Loucy (cell line): ENCODE data around the gene OLA1.
"Not testable (repeated sequence)": the region's sequence is repeated elsewhere in the genome, so short reads cannot be mapped to it uniquely, and the experiment has no call there.

Experiments used
- H2AFZ ChIP-seq: fragments of 200-600 bp; sonication (generic); 2 replicates; pipeline ENCODE4 v1.6.0; 2016; ENCODE audit warnings: antibody characterized with exemption, mild to moderate bottlenecking, low read length, moderate library complexity
- H3F3A ChIP-seq: fragments of 200-600 bp; 2 replicates; pipeline ENCODE4 v1.6.0; 2016; ENCODE audit warnings: antibody characterized with exemption, low read depth, mild to moderate bottlenecking
- H3K27me3 ChIP-seq: fragments of 200-600 bp; sonication (generic); 2 replicates; pipeline ENCODE4 v1.6.1; 2014; ENCODE audit warnings: low read length, mild to moderate bottlenecking; ENCODE audit not compliant: insufficient read depth, poor library complexity, severe bottlenecking
- H3K36me3 ChIP-seq: fragments of 200-600 bp; sonication (generic); 2 replicates; pipeline ENCODE4 v1.6.1; 2016; ENCODE audit warnings: low read length; ENCODE audit not compliant: insufficient read depth
- H3K4me1 ChIP-seq: fragments of 200-600 bp; sonication (generic); 2 replicates; pipeline ENCODE4 v1.5.1; 2014; ENCODE audit warnings: low read length, mild to moderate bottlenecking; ENCODE audit not compliant: insufficient read depth, poor library complexity, severe bottlenecking
- H3K4me2 ChIP-seq: fragments of 200-600 bp; sonication (generic); 2 replicates; pipeline ENCODE4 v1.6.0; 2014; ENCODE audit warnings: antibody characterized with exemption, low read length, low read depth, mild to moderate bottlenecking; ENCODE audit not compliant: poor library complexity, severe bottlenecking
- H3K4me3 ChIP-seq: fragments of 200-600 bp; sonication (generic); 2 replicates; pipeline ENCODE4 v1.5.1; 2014; ENCODE audit warnings: low read length, mild to moderate bottlenecking, mixed read lengths; ENCODE audit not compliant: poor library complexity, severe bottlenecking
- H3K79me2 ChIP-seq: fragments of 200-600 bp; sonication (generic); 2 replicates; pipeline ENCODE4 v1.6.1; 2014; ENCODE audit warnings: low read length; ENCODE audit not compliant: insufficient read depth
- H3K9ac ChIP-seq: fragments of 200-600 bp; sonication (generic); 2 replicates; pipeline ENCODE4 v1.6.0; 2014; ENCODE audit warnings: mild to moderate bottlenecking, low read depth, low read length, moderate library complexity; ENCODE audit not compliant: poor library complexity, severe bottlenecking
- H3K9me2 ChIP-seq: fragments of 200-600 bp; sonication (generic); replicated peaks from 2 replicates; pipeline ENCODE4 v1.6.1; 2016; ENCODE audit warnings: low read depth, low read length, mixed read lengths
- H3K9me3 ChIP-seq: fragments of 200-600 bp; sonication (generic); 2 replicates; pipeline ENCODE4 v1.6.1; 2014; ENCODE audit warnings: mild to moderate bottlenecking, antibody characterized with exemption, low read length, low read depth; ENCODE audit not compliant: insufficient read depth
- H4K20me1 ChIP-seq: fragments of 200-600 bp; sonication (generic); 2 replicates; pipeline ENCODE4 v1.6.0; 2014; ENCODE audit warnings: antibody characterized with exemption, low read length, mild to moderate bottlenecking; ENCODE audit not compliant: insufficient read depth, poor library complexity, severe bottlenecking
- CTCF ChIP-seq: fragments of 200-600 bp; sonication (generic); conservative IDR thresholded peaks from 2 replicates; pipeline ENCODE4 v1.5.1; 2014; ENCODE audit warnings: mild to moderate bottlenecking, antibody characterized with exemption, low read length
- EZH2phosphoT487 ChIP-seq: fragments of 200-600 bp; IDR thresholded peaks from 2 replicates; pipeline ENCODE4 v1.6.1; 2018; ENCODE audit warnings: antibody characterized with exemption, mild to moderate bottlenecking, moderate library complexity, borderline replicate concordance

The OLA1 gene

GRCh38 chr2:174246944-174247381 lies 1.4 kb downstream of the OLA1 start:
- Histone ChIP-seq H4K20me1 (peaks cover 52% of the 10 kb centered on the region), H3F3A (no peaks in the 10 kb centered on the region), H3K4me3 (peak overlapping the region; percentile 95), H3K9me3 (no peaks in the 10 kb centered on the region), H3K9ac (peak overlapping the region; percentile 95), H3K36me3 (peaks cover 2% of the 10 kb centered on the region; the same call in 1 of the 2 replicates), H3K79me2 (peaks cover 61% of the 10 kb centered on the region), H3K4me2 (peak overlapping the region; percentile 92), H3K9me2 (no peaks in the 10 kb centered on the region), H3K4me1 (peaks cover 29% of the 10 kb centered on the region), H3K27me3 (no peaks in the 10 kb centered on the region), H2AFZ (no peak overlapping the region)
- TF ChIP-seq CTCF: no peak

GRCh38 chr2:174245628-174246027 lies 2.7 kb downstream of the OLA1 start:
- H3K36me3 ChIP-seq, H2AFZ ChIP-seq, H3K9me2 ChIP-seq, H3F3A ChIP-seq, H3K9me3 ChIP-seq, H3K27me3 ChIP-seq: not testable (repeated sequence)
- peak overlapping the region; percentile 35 for H3K4me3 ChIP-seq
- peaks cover 30% of the 10 kb centered on the region for H3K4me1 ChIP-seq
- peaks cover 59% of the 10 kb centered on the region for H4K20me1 ChIP-seq
- peaks cover 74% of the 10 kb centered on the region for H3K79me2 ChIP-seq
- H3K9ac ChIP-seq: peak overlapping the region; percentile 95
- H3K4me2 ChIP-seq: peak overlapping the region; percentile 92

- Histone ChIP-seq H4K20me1 (peaks cover 63% of the 10 kb centered on the region), H3K9me2 (no peaks in the 10 kb centered on the region), H3F3A (no peaks in the 10 kb centered on the region), H3K36me3 (peaks cover 3% of the 10 kb centered on the region; the same call in 1 of the 2 replicates), H3K4me2 (peak overlapping the region; percentile 92), H3K9me3 (no peaks in the 10 kb centered on the region), H3K79me2 (peaks cover 80% of the 10 kb centered on the region), H3K9ac (peak overlapping the region; percentile 95), H3K4me3 (peak overlapping the region; percentile 35), H3K27me3 (no peaks in the 10 kb centered on the region), H3K4me1 (peaks cover 33% of the 10 kb centered on the region), H2AFZ (no peak overlapping the region)
- TF ChIP-seq EZH2phosphoT487 (no peak), CTCF (no peak)
These were observed 3.3 kb downstream of the OLA1 start for GRCh38 chr2:174245065-174245464.

- H3K9ac ChIP-seq: peak overlapping the region; percentile 34
- H3K79me2 ChIP-seq: peaks cover 92% of the 10 kb centered on the region
- no peaks in the 10 kb centered on the region for H3K27me3 ChIP-seq
- no peaks in the 10 kb centered on the region for H3K9me3 ChIP-seq
- H3K36me3 ChIP-seq: peaks cover 3% of the 10 kb centered on the region; the same call in 1 of the 2 replicates
- no peaks in the 10 kb centered on the region for H3K9me2 ChIP-seq
- peak overlapping the region; percentile 58 for H3K4me2 ChIP-seq
- peak overlapping the region; percentile 28 for H3K4me3 ChIP-seq
- no peak for TF ChIP-seq EZH2phosphoT487
- TF ChIP-seq CTCF: no peak
- peaks cover 31% of the 10 kb centered on the region for H3K4me1 ChIP-seq
- H2AFZ ChIP-seq: no peak overlapping the region
- H4K20me1 ChIP-seq: peaks cover 75% of the 10 kb centered on the region
- H3F3A ChIP-seq: no peaks in the 10 kb centered on the region
These were observed 4.5 kb downstream of the OLA1 start for GRCh38 chr2:174243812-174244211.
